ENCODE data around the gene SMIM5.

Gene SMIM5

DNA sequence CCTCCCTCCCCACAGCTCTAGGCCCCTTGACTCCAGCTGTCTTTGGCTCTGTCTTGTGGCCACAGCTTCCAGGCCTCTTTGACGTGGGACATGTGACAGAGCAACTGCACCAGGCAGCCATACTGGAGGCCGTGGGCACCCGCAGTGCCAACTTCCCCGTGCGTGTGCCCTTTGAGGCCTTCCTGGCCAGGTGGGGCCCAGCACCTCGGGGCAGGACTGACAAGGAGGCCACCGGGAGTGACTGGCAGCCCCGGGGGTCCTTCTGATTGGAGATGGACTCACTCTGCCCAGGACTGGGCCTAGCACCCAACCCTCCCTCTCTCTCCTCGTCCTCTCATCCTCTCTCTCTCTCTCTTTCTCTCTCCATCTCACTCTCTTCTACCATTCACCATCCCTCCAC lies 30.1 kb upstream of the SMIM5 start:
- no peak for DNase-seq (ENCODE audit: low spot score)

DNA sequence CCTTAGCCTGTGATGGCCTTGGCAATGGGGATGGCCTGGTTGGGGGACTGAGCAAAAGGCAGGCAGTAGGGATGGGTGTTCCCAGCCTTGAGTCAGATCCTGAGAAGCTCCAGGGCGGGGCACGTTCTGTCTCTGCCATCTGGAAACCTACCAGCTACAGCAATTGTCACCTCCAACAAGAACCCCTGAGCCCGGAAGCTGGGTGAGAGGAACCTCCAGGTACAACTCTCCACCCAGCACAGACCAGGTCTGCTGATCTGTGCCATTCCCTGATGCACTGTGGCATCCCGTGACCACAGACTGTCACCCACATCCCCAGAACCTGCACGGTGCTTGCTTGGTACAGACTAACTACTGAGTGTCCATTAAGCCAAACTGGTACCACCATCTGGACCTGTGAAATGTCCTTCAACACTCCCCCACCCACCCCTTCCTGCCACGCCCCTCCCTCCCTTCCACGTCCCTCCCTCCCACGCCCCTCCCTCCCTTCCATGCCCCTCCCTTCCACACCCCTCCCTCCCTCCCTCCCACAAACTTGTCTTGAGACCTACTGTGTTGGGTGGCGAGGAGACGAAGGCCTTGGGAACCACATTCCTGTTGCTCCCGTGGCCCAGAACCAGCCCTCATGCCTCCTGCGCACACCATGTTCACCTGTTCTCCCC lies 29.1 kb upstream of the SMIM5 start:
- DNase-seq (ENCODE audit: low spot score), result no peak

DNA sequence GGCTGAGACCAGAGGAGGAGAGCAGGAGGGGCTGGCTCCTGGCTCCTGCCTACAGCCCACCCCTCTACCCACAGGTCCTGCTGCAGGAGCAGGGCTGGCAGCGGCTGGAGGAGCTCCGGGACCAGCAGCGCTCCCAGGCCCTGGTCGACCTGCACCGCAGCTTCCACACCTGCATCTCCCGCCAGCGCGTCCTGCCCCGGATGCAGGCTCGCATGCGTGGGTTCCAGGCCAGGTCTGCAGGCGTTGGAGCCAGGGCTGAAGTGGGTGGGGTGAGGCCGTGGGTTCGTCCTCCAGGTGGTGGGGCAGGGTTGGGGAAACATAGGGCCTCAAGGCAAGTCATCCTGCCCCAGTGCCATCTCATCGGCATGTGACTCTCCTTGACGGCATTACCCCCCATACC lies 27.4 kb upstream of the SMIM5 start:
- no peak for DNase-seq (ENCODE audit: low spot score)

DNA sequence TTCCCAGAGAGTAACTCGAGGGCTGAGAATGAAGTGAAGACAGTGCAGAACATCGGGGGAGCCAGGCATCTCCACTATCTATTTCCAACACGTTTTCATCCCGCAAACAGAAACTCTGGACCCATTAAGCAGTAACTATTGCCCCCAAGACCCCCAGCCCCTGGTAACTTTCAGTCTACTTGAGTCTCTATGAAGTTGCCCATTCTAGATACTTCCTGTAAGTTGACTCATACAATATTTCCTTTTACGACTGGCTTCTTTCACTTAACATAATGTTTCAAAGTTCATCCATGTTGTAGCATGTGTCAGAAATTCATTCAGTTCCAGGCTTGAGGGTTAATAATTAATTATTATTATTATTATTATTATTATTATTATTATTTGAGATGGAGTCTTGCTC lies 26.1 kb upstream of the SMIM5 start:
- no peak for DNase-seq (ENCODE audit: low spot score)

DNA sequence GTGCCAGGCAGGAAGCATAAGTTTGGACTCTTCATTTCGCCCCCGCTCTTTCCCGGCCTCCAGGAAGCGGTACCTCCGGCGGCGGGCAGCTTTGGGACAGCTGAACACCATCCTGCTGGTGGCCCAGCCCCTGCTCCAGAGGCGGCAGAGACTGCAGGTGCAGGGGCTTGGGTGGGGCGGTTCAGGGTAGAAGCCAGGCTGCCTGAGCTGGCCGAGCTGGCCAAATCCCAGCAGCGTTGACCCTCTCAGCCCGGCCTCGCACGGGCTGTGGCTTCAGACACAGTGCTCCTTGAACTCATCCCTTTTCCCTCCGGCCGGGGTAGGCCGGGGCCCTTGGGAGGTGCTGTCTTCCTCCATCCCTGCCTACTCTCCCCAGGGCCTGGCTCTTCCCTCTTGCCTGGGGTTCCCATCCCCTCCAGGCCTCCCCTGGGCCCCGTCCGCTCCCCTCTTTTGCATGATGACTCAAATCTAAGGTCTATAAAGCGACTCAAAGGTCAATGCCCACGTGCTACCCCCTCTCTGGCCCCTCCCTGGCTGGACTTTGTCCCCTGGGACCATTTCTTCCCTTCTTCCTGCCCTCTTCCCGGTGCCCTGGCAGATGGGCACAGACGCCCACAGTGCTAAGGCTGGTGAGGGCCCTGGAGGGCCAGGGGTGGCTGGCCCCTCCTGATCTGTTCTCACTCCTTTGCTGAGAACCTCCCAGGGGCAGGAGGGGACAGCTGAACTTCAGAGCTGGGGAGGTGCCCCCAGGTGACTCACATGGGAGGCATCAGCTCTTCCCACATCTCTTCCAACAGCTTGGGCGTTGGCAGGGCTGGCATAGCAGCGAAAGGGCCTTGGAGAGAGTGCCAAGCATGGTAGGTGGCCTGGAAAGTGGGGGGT lies 22.9 kb upstream of the SMIM5 start:
- no peak for DNase-seq (ENCODE audit: low spot score)

DNA sequence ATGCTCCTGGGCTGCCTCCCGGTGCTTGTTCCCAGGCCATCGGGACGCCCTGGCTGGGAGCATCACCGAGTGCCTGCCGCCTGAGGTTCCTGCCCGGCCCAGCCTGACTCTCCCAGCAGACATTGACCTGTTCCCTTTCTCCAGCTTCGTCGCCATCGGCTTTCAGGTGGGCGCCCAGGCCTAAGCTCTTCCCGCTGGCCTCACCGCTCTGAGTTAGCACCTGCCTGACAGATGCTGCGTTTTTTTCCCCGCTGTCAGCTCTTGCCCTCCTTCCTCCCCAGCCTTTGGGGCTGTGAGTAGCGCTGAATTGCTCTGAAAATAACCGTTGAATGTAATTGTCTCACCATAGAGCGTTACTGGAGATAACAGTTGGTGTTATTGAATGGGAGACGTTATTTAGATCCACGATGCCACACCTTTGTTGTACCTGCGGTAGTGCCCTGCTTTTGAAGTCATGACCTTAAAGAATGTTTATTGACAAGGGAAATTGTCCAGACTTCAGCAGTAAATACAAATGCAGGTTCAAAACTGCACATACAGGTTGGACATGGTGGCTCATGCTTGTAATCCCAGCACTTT lies 21.3 kb upstream of the SMIM5 start:
- no peak for DNase-seq (ENCODE audit: low spot score)

DNA sequence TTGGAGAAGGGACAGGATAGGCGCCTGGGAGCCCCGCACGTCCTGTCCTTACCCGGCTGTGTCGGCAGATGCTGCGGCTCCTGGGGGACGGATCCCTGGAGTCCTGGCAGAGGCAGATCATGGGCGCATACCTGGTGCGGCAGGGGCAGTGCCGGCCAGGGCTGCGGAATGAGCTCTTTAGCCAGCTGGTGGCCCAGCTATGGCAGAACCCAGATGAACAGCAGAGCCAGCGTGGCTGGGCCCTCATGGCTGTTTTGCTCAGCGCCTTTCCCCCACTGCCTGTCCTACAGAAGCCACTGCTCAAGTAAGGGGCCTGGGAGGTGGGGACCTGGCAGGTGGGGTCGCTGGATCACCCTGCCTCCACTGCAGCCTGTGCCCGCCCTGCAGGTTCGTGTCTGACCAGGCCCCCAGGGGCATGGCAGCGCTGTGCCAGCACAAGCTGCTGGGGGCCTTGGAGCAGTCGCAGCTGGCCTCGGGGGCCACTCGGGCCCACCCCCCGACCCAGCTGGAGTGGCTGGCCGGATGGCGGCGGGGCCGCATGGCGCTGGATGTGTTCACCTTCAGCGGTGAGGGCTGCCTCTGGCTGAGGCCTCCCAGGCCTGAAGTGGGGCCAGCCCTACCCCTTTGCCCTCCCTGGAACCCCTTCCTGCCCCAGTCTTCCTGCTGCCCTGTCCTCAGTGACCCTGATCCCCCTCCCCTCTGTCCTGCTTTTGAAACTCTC lies 20.2 kb upstream of the SMIM5 start:
- no peak for DNase-seq (ENCODE audit: low spot score)

DNA sequence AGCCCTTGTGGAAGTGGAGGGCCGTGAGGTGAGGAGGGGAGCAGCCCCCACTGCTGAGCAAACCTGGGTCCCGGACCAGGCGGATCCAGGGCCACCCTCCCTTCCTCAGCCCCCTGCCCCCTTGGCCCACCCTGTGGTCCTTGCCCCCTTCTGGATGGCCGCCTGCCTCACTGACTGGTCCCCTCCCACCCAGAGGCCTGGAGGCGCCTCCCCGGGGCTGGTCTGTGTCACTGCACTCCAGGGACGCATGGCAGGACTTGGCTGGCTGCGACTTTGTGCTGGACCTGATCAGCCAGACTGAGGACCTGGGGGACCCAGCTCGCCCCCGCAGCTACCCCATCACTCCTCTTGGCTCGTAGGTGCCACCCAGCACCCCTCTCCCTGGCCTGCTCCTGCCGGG lies 19.2 kb upstream of the SMIM5 start:
- no peak for DNase-seq (ENCODE audit: low spot score)

DNA sequence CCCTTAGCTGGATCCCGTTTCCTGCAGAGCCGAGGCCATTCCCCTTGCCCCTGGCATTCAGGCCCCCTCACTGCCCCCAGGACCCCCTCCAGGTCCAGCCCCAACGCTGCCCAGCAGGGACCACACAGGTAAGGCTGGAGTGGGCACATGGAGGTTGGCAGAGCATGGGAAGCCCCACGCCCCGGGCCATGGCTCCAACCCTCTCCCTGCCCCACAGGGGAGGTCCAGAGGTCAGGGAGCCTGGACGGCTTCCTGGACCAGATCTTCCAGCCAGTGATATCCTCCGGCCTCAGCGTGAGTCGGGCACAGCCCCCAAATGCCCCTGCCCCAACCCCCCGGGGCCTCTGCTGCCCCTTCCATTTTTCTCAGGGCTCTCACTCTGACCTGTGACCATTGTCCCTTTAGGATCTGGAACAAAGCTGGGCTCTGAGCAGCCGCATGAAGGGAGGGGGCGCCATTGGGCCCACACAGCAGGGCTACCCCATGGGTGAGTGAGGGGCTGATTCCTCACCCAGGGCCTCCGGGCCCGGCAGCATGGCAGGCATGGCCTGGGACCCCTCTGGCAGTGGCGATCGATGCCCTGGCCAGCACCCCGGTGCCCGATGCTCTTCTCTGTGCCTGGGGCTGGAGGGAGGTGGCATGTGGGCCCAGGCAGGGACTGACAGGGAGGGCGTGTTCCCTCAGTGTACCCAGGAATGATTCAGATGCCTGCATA lies 18.5 kb upstream of the SMIM5 start:
- no peak for DNase-seq (ENCODE audit: low spot score)

DNA sequence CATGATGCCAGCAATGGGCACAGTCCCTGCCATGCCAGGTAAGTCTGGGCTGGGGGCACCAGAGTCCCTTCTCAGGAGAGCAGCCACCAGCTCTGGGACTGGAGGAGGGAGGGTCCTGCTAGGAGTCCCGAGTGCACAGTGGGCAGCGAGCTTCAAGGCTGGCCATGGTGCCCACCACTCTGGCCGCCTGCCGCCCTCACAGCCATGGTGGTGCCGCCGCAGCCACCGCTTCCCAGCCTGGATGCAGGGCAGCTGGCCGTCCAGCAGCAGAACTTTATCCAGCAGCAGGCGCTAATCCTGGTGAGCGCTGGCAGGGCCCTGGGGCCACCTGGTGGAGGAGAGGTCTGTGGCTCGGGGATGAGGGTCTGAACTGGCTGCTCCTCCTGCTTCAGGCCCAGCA lies 17.9 kb upstream of the SMIM5 start:
- DNase-seq (ENCODE audit: low spot score), result no peak

DNA sequence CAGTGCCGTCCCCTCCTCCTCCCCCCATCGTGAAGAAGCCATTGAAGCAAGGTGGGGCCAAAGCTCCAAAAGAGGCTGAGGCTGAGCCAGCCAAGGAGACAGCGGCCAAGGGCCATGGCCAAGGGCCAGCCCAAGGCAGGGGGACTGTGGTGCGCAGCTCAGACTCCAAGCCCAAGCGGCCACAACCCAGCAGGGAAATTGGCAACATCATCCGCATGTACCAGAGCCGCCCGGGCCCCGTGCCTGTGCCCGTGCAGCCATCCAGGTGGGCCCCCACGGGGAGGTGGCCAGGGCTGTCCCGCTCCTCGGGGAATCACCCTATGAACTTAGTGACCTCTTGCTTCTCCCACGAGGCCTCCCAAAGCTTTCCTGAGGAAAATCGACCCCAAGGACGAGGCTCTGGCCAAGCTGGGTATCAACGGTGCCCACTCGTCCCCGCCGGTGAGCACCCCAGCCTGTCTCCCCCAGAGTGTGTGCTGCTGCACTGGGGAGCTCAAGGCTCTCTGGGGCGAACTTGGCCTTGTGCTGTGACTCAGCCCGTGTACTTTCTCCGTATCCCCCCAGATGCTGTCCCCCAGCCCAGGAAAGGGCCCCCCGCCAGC lies 16.6 kb upstream of the SMIM5 start:
- no peak for DNase-seq (ENCODE audit: low spot score)

DNA sequence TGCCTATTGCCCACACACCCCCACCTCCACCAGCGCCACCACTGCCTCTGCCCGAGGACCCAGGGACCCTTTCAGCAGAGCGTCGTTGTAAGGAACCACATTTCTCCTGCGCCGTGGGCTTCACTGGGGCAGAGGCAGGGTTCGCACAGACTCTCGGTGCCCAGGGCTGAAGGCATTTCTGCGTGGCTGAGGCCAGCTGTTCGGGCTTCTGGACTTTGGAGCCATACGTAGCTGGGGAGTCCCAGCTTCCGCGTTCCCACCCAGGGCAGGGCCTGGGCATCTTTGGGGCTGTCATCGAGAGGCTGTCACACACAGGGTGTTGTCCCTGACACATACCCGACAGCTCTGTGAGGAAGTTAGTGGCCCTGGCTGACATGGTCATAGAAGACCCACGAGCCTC lies 16.0 kb upstream of the SMIM5 start:
- no peak for DNase-seq (ENCODE audit: low spot score)

DNA sequence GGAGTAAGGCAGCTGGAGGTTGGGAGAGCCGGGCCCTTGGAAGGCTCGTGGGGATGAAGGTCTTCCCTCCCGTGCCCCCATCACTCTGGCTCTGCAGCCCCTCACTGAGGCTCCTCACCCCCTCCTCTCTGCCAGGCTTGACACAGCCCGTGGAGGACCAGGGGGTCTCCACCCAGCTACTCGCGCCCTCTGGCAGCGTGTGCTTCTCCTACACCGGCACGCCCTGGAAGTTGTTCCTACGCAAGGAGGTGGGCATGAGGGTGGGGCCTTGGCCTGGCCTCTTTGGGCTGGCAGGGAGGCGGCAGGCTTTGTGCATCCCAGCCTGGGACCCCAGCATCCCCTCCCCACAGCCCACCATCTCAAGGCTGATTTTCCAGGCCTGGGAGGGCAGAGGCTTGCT lies 15.6 kb upstream of the SMIM5 start:
- DNase-seq (ENCODE audit: low spot score), result no peak

DNA sequence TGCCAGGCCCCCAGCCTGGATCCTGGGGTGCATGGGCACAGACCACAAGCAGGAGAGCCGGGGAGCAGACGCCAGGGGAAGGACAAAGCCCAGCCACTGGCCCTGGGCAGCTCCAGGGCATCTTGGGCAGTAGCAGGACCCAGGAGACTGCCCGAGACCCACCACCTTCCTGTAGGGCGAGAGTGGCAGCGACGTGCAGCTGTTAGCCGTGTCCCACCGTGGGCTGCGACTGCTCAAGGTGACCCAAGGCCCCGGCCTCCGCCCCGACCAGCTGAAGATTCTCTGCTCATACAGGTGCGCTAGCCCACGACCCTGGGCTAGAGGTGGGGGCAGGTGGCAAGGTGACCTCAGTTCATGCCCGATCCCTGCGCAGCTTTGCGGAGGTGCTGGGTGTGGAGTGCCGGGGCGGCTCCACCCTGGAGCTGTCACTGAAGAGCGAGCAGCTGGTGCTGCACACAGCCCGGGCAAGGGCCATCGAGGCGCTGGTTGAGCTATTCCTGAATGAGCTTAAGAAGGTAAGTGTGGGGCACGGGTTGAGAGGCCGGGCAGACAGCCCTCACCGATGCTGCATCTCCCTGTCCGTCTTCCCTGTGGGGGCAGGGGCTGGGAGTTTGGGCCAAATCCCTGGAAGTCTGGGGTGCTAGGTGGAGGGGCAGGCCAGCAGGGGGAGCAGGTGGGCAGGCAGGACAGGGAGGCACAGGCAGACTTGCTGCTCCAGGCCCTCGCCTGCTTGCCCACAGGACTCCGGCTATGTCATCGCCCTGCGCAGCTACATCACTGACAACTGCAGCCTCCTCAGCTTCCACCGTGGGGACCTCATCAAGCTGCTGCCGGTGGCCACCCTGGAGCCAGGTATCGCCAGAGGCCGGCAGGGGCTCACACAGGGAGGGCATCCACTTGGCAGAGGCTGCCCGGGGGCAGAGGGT lies 13.5 kb upstream of the SMIM5 start:
- DNase-seq (ENCODE audit: low spot score), result no peak

DNA sequence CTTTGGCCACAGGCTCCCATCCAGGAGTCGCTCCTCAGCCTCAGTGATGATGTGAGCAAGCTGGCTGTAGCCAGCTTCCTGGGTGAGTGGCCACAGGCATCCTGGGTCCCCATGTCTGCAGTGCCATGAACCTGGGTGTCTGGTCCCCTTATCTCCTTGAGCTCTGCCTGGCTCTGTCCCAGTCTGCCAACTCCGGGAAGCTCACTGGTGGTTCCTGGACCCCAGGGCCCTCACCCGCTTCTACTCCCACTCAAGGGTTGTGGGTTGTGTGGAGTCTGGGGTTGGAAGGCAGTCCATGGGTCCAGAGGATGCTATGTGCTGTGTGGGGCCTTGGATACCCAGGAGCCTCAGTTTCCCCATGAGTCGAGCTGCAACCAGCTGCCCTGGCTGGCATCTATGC lies 11.7 kb upstream of the SMIM5 start:
- no peak for DNase-seq (ENCODE audit: low spot score)

DNA sequence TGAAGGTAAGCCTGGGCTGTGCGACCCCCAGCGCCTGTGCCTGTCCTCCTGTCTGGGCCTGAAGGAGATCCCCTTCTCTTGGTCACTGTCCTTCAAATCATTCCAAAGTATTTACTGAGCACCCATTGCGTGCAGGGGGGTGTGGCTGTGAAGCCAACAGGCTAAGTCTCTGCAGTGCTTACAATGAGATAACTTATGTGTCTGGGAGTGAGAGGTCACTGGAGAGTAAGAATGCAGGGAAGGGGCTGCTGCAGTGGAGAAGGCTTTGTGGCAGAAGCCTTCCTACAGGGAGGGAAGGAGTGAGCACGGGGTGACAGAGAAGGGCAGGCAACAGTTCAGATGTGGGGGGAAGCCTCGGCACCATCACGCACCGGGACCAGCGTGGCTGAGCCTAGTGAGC lies 11.2 kb upstream of the SMIM5 start:
- no peak for DNase-seq (ENCODE audit: low spot score)

DNA sequence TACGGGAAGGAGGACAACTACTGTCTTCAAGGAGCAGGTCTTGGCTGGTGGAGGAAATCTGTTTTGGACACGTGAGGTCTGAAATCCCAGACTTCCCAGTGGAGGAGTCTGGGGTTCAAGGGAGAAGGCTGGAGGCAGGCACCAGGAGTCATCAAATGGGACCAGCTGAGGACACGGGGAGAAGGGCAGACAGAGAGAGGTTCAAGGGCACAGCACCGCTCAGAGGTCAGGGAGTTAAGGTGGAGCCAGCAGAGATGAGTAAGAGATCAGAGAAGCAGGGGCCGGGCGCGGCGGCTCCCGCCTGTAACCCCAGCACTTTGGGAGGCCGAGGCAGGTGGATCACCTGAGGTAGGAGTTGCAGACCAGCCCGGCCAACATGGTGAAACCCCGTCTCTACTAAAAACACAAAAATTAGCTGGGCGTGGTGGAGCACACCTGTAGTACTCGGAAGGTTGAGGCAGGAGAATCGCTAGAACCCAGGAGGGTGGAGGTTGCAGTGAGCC lies 10.4 kb upstream of the SMIM5 start:
- DNase-seq (ENCODE audit: low spot score), result no peak

DNA sequence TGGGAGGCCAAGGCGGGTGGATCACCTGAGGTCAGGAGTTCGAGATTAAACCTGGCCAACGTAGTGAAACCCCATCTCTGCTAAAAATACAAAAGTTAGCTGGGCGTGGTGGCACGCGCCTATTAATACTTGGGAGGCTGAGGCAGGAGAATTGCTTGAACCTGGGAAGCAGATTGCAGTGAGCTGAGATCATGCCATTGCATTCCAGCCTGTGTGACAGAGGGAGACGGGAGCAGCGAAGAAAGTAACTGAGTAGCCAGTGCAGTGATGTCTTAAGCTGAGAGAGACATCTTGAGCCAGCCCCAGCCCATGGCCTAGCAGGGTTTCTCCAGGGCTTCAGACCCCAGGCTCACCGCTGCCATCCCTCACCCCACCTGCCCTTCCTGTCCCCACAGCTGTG lies 9.8 kb upstream of the SMIM5 start:
- DNase-seq (ENCODE audit: low spot score), result no peak

DNA sequence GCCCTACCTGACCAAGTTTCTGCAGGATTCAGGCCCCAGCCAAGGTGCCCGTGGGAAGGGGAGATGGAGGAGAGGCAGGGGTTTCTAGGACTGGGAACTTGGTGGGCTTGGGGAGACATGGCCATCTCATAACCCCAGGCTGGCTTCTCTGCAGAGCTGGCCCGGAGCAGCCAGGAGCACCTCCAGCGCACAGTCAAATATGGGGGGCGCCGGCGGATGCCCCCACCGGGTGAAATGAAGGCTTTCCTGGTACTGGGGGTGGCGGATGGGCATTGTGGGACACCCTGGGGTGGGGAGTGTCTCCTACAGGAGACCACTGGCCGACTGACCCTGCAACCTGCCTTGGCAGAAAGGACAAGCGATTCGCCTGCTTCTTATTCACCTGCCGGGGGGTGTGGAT lies 9.2 kb upstream of the SMIM5 start:
- no peak for DNase-seq (ENCODE audit: low spot score)

DNA sequence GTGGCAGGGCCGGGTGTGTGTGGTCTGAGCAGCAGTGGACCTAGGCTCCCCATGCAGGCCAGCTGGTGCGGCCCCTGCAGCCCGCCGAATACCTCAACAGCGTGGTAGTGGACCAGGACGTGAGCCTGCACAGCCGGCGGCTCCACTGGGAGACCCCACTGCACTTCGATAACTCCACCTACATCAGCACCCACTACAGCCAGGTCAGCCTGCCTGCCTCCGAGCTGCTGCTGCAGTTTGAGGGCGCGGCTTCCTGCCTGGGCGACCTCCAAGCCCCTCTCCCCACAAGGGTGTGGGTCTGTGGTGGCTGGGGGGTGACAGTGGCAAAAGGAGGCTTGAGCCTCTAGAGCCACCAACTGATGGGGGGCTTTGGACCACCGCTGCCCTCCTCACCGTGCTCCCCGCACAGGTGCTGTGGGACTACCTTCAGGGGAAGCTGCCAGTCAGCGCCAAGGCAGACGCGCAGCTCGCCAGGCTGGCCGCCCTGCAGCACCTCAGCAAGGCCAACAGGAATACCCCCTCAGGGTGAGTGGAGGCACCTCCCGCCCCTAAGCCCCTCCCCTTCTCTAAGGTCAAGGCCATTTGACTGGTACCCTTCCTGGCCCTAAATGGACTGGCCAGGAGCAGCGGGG lies 8.4 kb upstream of the SMIM5 start:
- no peak for DNase-seq (ENCODE audit: low spot score)
